Natural killer cell treated with Interleukin-12 subunit alpha and Interleukin-12 subunit beta and Interleukin-15 and Interleukin-18, amount 100 ng/mL, for 72 hours (primary cell): ENCODE measurements around the gene DET1. TPM values are rescaled to one million over a fixed set of nuclear protein-coding genes. Genes with fewer than 3 reads are reported as not detected.

Source experiments
- total RNA-seq, 2 donors: library from RNA; stranded (reverse); gene quantifications; one replicate each; pipeline ENCODE4 v1.2.3, GENCODE V29; 2022

The DET1 gene
- total RNA-seq, 2 donors from 2014 or later = 3.5 to 6.0 TPM

Other genes with a start within 250 kb of the DET1 start
- 10 to 100 TPM; 32.0 to 40.4 TPM for gene MRPL46, start 79.3 kb downstream of the DET1 start, total RNA-seq
- 10 to 100 TPM; 58.1 to 69.0 TPM for gene MRPS11, start 79.0 kb downstream of the DET1 start, total RNA-seq
- 10 to 100 TPM; 47.1 to 81.4 TPM for gene AEN, start 74.7 kb upstream of the DET1 start, total RNA-seq
- gene ISG20, start 92.3 kb upstream of the DET1 start, total RNA-seq = 10 to 100 TPM; 21.8 to 30.2 TPM